ENCODE data around the gene PRL. TPM values are rescaled to one million over a fixed set of nuclear protein-coding genes. Genes with fewer than 3 reads are reported as not detected.

PRL gene
- total RNA-seq: not detected in 2 replicates

GRCh38 chr6:22296936-22297335 is at the start of gene PRL:
PRL (minus strand) TSS chr6:22297036; CDS start chr6:22296982, 54 bp downstream.

